Epithelial cell of proximal tubule (primary cell): ENCODE results near the gene SLC9A9. TPM values are rescaled to one million over a fixed set of nuclear protein-coding genes. Genes with fewer than 3 reads are reported as not detected.

Source experiments
- DNase-seq: peaks from one replicate; pipeline ENCODE4 v3.0.0-alpha.2; 2011; ENCODE audit warnings: low read depth
- H3K4me3 ChIP-seq: 2 replicates; pipeline ENCODE4 v1.5.1; 2011; ENCODE audit warnings: low read depth, mild to moderate bottlenecking, low read length
- CTCF ChIP-seq: conservative IDR thresholded peaks from 2 replicates; pipeline ENCODE4 v1.5.1; 2012; ENCODE audit warnings: low read depth, mild to moderate bottlenecking, low read length
- total RNA-seq: library from RNA; depleted of rRNA; stranded (reverse); fragments of >200 nt; gene quantifications from 2 replicates; pipeline ENCODE4 v1.2.3, GENCODE V29; 2015

SLC9A9 gene
- total RNA-seq, 1 donor from 2014 or later, result 0.17 TPM

GRCh38 chr3:143619231-143619630 is 229.0 kb downstream of the SLC9A9 start:
- no peak for TF ChIP-seq CTCF
- H3K4me3 ChIP-seq, result no peak overlapping the region
- DNase-seq, result no peak

GRCh38 chr3:143617050-143617449 is 231.2 kb downstream of the SLC9A9 start:
- no peak for TF ChIP-seq CTCF
- H3K4me3 ChIP-seq, result no peak overlapping the region
- no peak for DNase-seq

GRCh38 chr3:143613226-143613625 is 235.0 kb downstream of the SLC9A9 start:
- TF ChIP-seq CTCF, result no peak
- DNase-seq, result no peak

GRCh38 chr3:143612541-143612940 is 235.7 kb downstream of the SLC9A9 start:
- H3K4me3 ChIP-seq, result no peak overlapping the region
- no peak for DNase-seq
- no peak for TF ChIP-seq CTCF

More at GRCh38 chr3:143613226-143613625, 235.0 kb downstream of the SLC9A9 start:
- H3K4me3 ChIP-seq, result no peak overlapping the region

- no peak for TF ChIP-seq CTCF
- peak; percentile 46 for DNase-seq
These were observed 239.3 kb downstream of the SLC9A9 start for GRCh38 chr3:143608966-143609365.

GRCh38 chr3:143605233-143605950 is 242.9 kb downstream of the SLC9A9 start:
- H3K4me3 ChIP-seq, result no peak overlapping the region
- no peak for DNase-seq

More at GRCh38 chr3:143608966-143609365, 239.3 kb downstream of the SLC9A9 start:
- H3K4me3 ChIP-seq, result no peak overlapping the region

More at GRCh38 chr3:143605233-143605950, 242.9 kb downstream of the SLC9A9 start:
- TF ChIP-seq CTCF, result no peak
